Esophagus squamous epithelium (tissue), 4 donors: ENCODE data around the gene MOGAT3.

Experiments used
- POLR2A ChIP-seq, 4 donors: fragments of 450-650 bp; IDR thresholded peaks; one replicate each; pipeline ENCODE4 v1.6.1; 2017; ENCODE audit warnings: antibody characterized with exemption in 4 of 4, mild to moderate bottlenecking in 4 of 4, moderate library complexity in 3 of 4
- TF ChIP-seq, protein P1 (sequence below), 6 experiments: fragments of 450-650 bp in 4 of 6; fragments of 200-600 bp in 2 of 6; sonication (generic) in 2 of 6; IDR thresholded peaks; one replicate each; pipeline ENCODE4 v1.5.1; 2016 to 2019; ENCODE audit warnings: antibody characterized with exemption in 6 of 6, mild to moderate bottlenecking in 4 of 6, moderate library complexity in 4 of 6

DNA sequence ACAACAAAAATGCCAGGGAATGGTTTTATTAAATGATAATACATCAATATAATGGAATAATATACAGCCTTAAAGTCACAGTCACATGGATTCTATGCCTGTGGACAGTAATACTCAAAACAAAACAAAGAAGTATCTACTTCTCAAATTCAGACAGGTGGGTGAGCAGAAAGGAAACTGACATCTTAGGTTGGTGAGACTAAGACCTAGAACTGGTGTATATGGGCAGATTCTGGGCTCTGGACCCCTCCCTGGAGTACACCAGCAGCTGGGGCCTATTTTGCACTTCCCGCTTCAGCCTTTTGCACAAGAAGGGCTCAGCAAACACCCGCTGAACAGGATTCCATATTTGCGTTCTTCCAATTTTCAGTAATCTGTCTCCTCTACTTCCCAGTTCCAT, 49.5 kb upstream of the MOGAT3 start:
- TF ChIP-seq, protein P1, sequence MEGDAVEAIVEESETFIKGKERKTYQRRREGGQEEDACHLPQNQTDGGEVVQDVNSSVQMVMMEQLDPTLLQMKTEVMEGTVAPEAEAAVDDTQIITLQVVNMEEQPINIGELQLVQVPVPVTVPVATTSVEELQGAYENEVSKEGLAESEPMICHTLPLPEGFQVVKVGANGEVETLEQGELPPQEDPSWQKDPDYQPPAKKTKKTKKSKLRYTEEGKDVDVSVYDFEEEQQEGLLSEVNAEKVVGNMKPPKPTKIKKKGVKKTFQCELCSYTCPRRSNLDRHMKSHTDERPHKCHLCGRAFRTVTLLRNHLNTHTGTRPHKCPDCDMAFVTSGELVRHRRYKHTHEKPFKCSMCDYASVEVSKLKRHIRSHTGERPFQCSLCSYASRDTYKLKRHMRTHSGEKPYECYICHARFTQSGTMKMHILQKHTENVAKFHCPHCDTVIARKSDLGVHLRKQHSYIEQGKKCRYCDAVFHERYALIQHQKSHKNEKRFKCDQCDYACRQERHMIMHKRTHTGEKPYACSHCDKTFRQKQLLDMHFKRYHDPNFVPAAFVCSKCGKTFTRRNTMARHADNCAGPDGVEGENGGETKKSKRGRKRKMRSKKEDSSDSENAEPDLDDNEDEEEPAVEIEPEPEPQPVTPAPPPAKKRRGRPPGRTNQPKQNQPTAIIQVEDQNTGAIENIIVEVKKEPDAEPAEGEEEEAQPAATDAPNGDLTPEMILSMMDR (IDR thresholded peaks at IDR 0.05) = no peak
- no peak for TF ChIP-seq POLR2A (IDR thresholded peaks at IDR 0.05)
